H1 (cell line): ENCODE measurements around the gene SEMA6A. TPM values are rescaled to one million over a fixed set of nuclear protein-coding genes. Genes with fewer than 3 reads are reported as not detected.

ENCODE experiments used
- CTCF ChIA-PET: fragments of 300-600 bp; sonication (Branson Sonifier 250); formaldehyde crosslinking; loops from one replicate; lab custom pipeline; 2021; ENCODE audit not compliant: partially characterized antibody; lab: Charles Lee
- POLR2A ChIA-PET: fragments of 300-600 bp; sonication (Branson Sonifier 250); formaldehyde crosslinking; loops from one replicate; lab custom pipeline; 2021; ENCODE audit warnings: inconsistent platforms; ENCODE audit not compliant: partially characterized antibody; lab: Charles Lee
- DNase-seq, 2 experiments: peaks; one replicate each; pipeline versions ENCODE4 v3.0.0 to v3.0.0-alpha.2; 2010 to 2022; ENCODE audit warnings: low spot score in 2 of 2, low read depth in 1 of 2, mixed read lengths in 1 of 2
- FAIRE-seq: peaks from 2 replicates; lab custom pipeline; 2011; peaks lifted over from hg19 to GRCh38; lab: Jason Lieb, UNC
- H2AFZ ChIP-seq: 2 replicates; pipeline ENCODE4 v1.8.1; 2012; ENCODE audit warnings: low read length, inconsistent platforms
- H2AK5ac ChIP-seq: 2 replicates; pipeline ENCODE4 v1.6.1; 2013; ENCODE audit warnings: low read depth, low read length
- H2BK120ac ChIP-seq: replicated peaks from 2 replicates; pipeline ENCODE3; 2013; ENCODE audit warnings: low read depth, low read length, inconsistent platforms
- H2BK12ac ChIP-seq: 2 replicates; pipeline ENCODE4 v1.6.1; 2013; ENCODE audit warnings: low read depth, low read length
- H2BK15ac ChIP-seq: 2 replicates; pipeline ENCODE4 v1.6.1; 2013; ENCODE audit warnings: low read length
- H2BK20ac ChIP-seq: 2 replicates; pipeline ENCODE4 v1.6.1; 2013; ENCODE audit warnings: low read length
- H2BK5ac ChIP-seq: 2 replicates; pipeline ENCODE4 v1.6.1; 2013; ENCODE audit warnings: low read depth, low read length
- H3K14ac ChIP-seq: 2 replicates; pipeline ENCODE4 v1.6.1; 2013; ENCODE audit warnings: inconsistent platforms; ENCODE audit not compliant: insufficient read length
- H3K18ac ChIP-seq: 2 replicates; pipeline ENCODE4 v1.6.1; 2013; ENCODE audit warnings: low read length; ENCODE audit errors: extremely low read depth
- H3K23ac ChIP-seq: 2 replicates; pipeline ENCODE4 v1.6.1; 2013; ENCODE audit warnings: inconsistent platforms; ENCODE audit not compliant: insufficient read length
- H3K23me2 ChIP-seq: 2 replicates; pipeline ENCODE4 v1.6.1; 2013; ENCODE audit warnings: low read depth, low read length
- H3K27ac ChIP-seq: 2 replicates; pipeline ENCODE4 v1.6.1; 2011; ENCODE audit warnings: low read depth, low read length, inconsistent platforms
- H3K27me3 ChIP-seq, 4 experiments: replicated peaks in 1 of 4; 1 replicate in 1 of 4; 2 replicates in 3 of 4; pipeline versions ENCODE4 v1.6.1 to v1.8.1; 2011 to 2013; ENCODE audit warnings: low read length in 3 of 4, mild to moderate bottlenecking in 3 of 4, inconsistent platforms in 2 of 4, mixed read lengths in 2 of 4, moderate library complexity in 1 of 4; ENCODE audit not compliant: control insufficient read depth in 3 of 4, insufficient read depth in 3 of 4; ENCODE audit errors: extremely low read depth in 1 of 4
- H3K36me3 ChIP-seq, 4 experiments: 2 replicates each; pipeline versions ENCODE4 v1.6.1 to v1.8.1; 2011 to 2013; ENCODE audit warnings: mild to moderate bottlenecking in 4 of 4, low read length in 3 of 4, moderate library complexity in 2 of 4, control low read depth in 1 of 4, inconsistent platforms in 1 of 4; ENCODE audit not compliant: insufficient read depth in 4 of 4, control insufficient read depth in 2 of 4
- H3K4ac ChIP-seq: replicated peaks from 2 replicates; pipeline ENCODE3; 2013; ENCODE audit warnings: low read length, low read depth, mixed read lengths, inconsistent platforms; ENCODE audit not compliant: insufficient read length
- H3K4me1 ChIP-seq, 4 experiments: replicated peaks in 1 of 4; 1 replicate in 1 of 4; 2 replicates in 3 of 4; pipeline versions ENCODE4 v1.6.1 to v1.8.1; 2011 to 2013; ENCODE audit warnings: low read length in 3 of 4, inconsistent platforms in 2 of 4, mixed read lengths in 1 of 4; ENCODE audit not compliant: insufficient read depth in 4 of 4, control insufficient read depth in 3 of 4
- H3K4me2 ChIP-seq, 2 experiments: 2 replicates each; pipeline versions ENCODE4 v1.6.1 to v1.8.1; 2011 to 2013; ENCODE audit warnings: low read depth in 2 of 2, low read length in 2 of 2, control low read depth in 1 of 2, inconsistent platforms in 1 of 2, mild to moderate bottlenecking in 1 of 2; ENCODE audit not compliant: insufficient read depth in 1 of 2
- H3K4me3 ChIP-seq, 4 experiments: fragments of 200-600, 300-600 bp in 1 of 4; sonication (generic), shearing (Covaris generic), sonication (Bioruptor Twin) in 1 of 4; 2 replicates each; pipeline versions ENCODE4 v1.5.1 to v1.8.1; 2011 to 2016; ENCODE audit warnings: low read length in 4 of 4, low read depth in 3 of 4, control low read depth in 2 of 4, inconsistent platforms in 2 of 4, mild to moderate bottlenecking in 2 of 4, mixed read lengths in 1 of 4, moderate library complexity in 1 of 4; ENCODE audit not compliant: insufficient read depth in 2 of 4; ENCODE audit errors: extremely low read depth in 1 of 4
- H3K56ac ChIP-seq: replicated peaks from 2 replicates; pipeline ENCODE3; 2013; ENCODE audit warnings: low read depth, mild to moderate bottlenecking, mixed read lengths, low read length, inconsistent platforms; ENCODE audit not compliant: insufficient read length
- H3K79me1 ChIP-seq: 2 replicates; pipeline ENCODE4 v1.6.1; 2013; ENCODE audit warnings: low read depth, low read length, control low read depth
- H3K79me2 ChIP-seq, 2 experiments: 2 replicates each; pipeline versions ENCODE4 v1.6.1 to v1.8.1; 2012 to 2013; ENCODE audit warnings: low read length in 2 of 2, mild to moderate bottlenecking in 2 of 2, inconsistent platforms in 1 of 2; ENCODE audit not compliant: insufficient read depth in 2 of 2, control insufficient read depth in 1 of 2
- H3K9ac ChIP-seq, 4 experiments: replicated peaks in 1 of 4; 1 replicate in 1 of 4; 2 replicates in 3 of 4; pipeline versions ENCODE4 v1.6.1 to v1.8.1; 2011 to 2013; ENCODE audit warnings: low read depth in 3 of 4, low read length in 3 of 4, control low read depth in 2 of 4, mild to moderate bottlenecking in 2 of 4, moderate library complexity in 2 of 4, inconsistent platforms in 1 of 4; ENCODE audit errors: extremely low read depth in 1 of 4
- H3K9me3 ChIP-seq, 2 experiments: 2 replicates each; pipeline versions ENCODE4 v1.6.1 to v1.8.1; 2012 to 2013; ENCODE audit warnings: mild to moderate bottlenecking in 2 of 2, moderate library complexity in 2 of 2, control low read depth in 1 of 2, inconsistent platforms in 1 of 2, low read depth in 1 of 2, low read length in 1 of 2, mixed read lengths in 1 of 2; ENCODE audit not compliant: insufficient read depth in 2 of 2
- H4K20me1 ChIP-seq, 2 experiments: replicated peaks in 1 of 2; 2 replicates each; pipeline versions ENCODE3 to v1.8.1; 2011 to 2013; ENCODE audit warnings: inconsistent platforms in 2 of 2, low read length in 2 of 2, mild to moderate bottlenecking in 1 of 2; ENCODE audit not compliant: insufficient read depth in 2 of 2, control insufficient read depth in 1 of 2
- H4K5ac ChIP-seq: 2 replicates; pipeline ENCODE4 v1.6.1; 2013; ENCODE audit warnings: low read length, low read depth, mixed read lengths, inconsistent platforms; ENCODE audit not compliant: insufficient read length
- H4K8ac ChIP-seq: 2 replicates; pipeline ENCODE4 v1.8.0; 2013; ENCODE audit warnings: mild to moderate bottlenecking, moderate library complexity, low read length, inconsistent platforms; ENCODE audit not compliant: insufficient read depth; ENCODE audit errors: extremely low read depth
- H4K91ac ChIP-seq: replicated peaks from 2 replicates; pipeline ENCODE3; 2013; ENCODE audit warnings: low read length, mixed read lengths, inconsistent platforms; ENCODE audit not compliant: insufficient read length
- POLR2AphosphoS5 ChIP-seq: IDR thresholded peaks from 2 replicates; pipeline ENCODE4 v1.6.1; 2011; ENCODE audit warnings: low read depth, low read length
- RAD21 ChIP-seq, 2 experiments: IDR thresholded peaks in 1 of 2; conservative IDR thresholded peaks in 1 of 2; 2 replicates each; pipeline ENCODE4 v1.6.1; 2011; ENCODE audit warnings: low read depth in 2 of 2, low read length in 2 of 2, improper control_type of control experiment in 1 of 2, inconsistent platforms in 1 of 2, mild to moderate bottlenecking in 1 of 2, moderate library complexity in 1 of 2
- WGBS, 2 experiments: shearing (Covaris generic) in 1 of 2; methylation state at CpG; one replicate each; pipeline versions ENCODE4 v1.1.6 to v1.1.7; 2013 to 2015; ENCODE audit warnings: low lambda C conversion rate in 2 of 2, mixed read lengths in 2 of 2, inconsistent platforms in 1 of 2, low coverage in 1 of 2, missing lambda C conversion rate in 1 of 2; ENCODE audit not compliant: insufficient replicate concordance in 2 of 2, insufficient coverage in 1 of 2, insufficient read length in 1 of 2; ENCODE audit errors: extremely low coverage in 1 of 2, missing lambda C conversion rate in 1 of 2; 5-methylcytosine and 5-hydroxymethylcytosine counted together
- polyA plus RNA-seq, 7 experiments: library from polyadenylated mRNA; depleted of rRNA in 3 of 7; stranded (reverse) in 5 of 7; unstranded in 2 of 7; fragments of >200 nt in 5 of 7; fragments of 200-250 nt in 2 of 7; gene quantifications; 1 replicate in 5 of 7; 2 replicates in 1 of 7; 4 replicates in 1 of 7; pipeline versions ENCODE4 v1.2.1 to v1.2.3, GENCODE V29; 2011 to 2013; ENCODE audit warnings: missing spikeins in 2 of 7, mixed read lengths in 2 of 7
- total RNA-seq: library from RNA; stranded (reverse); fragmentation: NEBNext Ultra II Directional; extraction: Animal tissue kit (Norgen Biotek cat#: 25700); gene quantifications from 2 replicates; pipeline ENCODE4 v1.2.1, GENCODE V29; 2021

SEMA6A gene
- total and polyA plus RNA-seq, 2 of the 8 experiments (the other 6 are each of a cell fraction or from before 2014, with no cell fraction given) = 78.3 to 277 TPM

DNA sequence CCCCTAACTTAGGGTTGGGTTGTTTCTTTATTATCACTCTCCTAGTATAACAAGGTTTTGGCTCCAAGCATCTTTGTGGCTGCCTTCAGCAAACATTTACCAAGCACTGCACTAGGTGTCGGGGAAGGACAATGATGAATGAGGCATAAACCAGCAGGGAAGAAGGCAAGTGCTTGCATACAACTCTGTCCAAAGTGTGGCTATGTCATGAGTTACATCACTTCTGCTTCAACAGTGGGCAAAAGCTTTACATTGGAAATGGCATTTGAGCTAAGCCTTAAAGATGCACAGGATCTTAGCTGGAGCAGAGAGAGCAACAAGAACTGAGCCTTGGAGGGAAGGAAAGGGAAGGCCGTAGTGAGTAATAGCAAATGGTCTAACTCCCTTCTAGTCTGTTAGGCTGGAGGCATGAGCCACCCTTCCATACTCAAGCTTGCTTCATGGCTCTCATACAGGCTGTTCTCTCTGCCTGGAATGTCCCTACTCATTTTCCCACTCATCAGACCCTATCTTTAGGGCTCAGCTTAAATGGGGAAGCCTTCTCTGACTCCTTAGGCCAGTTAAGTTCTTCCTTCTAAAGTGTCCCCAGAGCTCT lies 121.8 kb downstream of the SEMA6A start:
- 79% methylated on average over 2 of the region's 2 CpGs; no CpG with 5 or more reads in 1 of the 2 experiments for WGBS, 2 experiments

More for the DNA sequence above, 121.8 kb downstream of the SEMA6A start:
- H3K14ac ChIP-seq = no peak overlapping the region
- TF ChIP-seq RAD21 (IDR thresholded peaks at IDR 0.05 in 1 of 2, conservative IDR thresholded peaks at IDR 0.05 in 1 of 2; ENCODE audit: low read depth in 2 of 2, low read length in 2 of 2) (no peak), POLR2AphosphoS5 (peak; percentile 52; the same call in 1 of the 2 replicates)
- TF ChIP-seq, all 59 proteins: peak for 1
- FAIRE-seq (no peak), DNase-seq (no peak)
- Histone ChIP-seq H2BK20ac (no peak overlapping the region), H4K5ac (no peak overlapping the region), H2BK120ac (no peak overlapping the region), H3K9me3 (no peaks in the 10 kb centered on the region), H3K23ac (no peak overlapping the region), H3K4me3 (no peak overlapping the region), H2AK5ac (no peak overlapping the region), H3K79me2 (no peaks in the 10 kb centered on the region), H4K8ac (no peak overlapping the region), H3K36me3 (peaks cover 12 to 79% (median 19%) of the 10 kb centered on the region in 4 experiments), H3K27me3 (no peaks in the 10 kb centered on the region), H2BK5ac (no peak overlapping the region), H3K27ac (no peak overlapping the region), H2BK15ac (no peak overlapping the region), H3K4ac (no peak overlapping the region), H3K4me2 (no peak overlapping the region), H3K79me1 (no peaks in the 10 kb centered on the region), H3K56ac (no peak overlapping the region), H4K91ac (no peak overlapping the region), H3K4me1 (peaks cover 0 to 8% (median 5%) of the 10 kb centered on the region in 4 experiments; a peak in 4 of 7 replicates), H4K20me1 (peaks cover 6% of the 10 kb centered on the region in 2 experiments), H3K18ac (no peak overlapping the region), H3K9ac (peak overlapping the region in 1 of 4 experiments; percentile 3; a peak in 1 of 7 replicates), H2AFZ (no peak overlapping the region), H3K23me2 (no peaks in the 10 kb centered on the region), H2BK12ac (no peak overlapping the region)
- ChIA-PET POLR2A (interaction anchor here (1.4 to 1.7 kb wide), 3 partner anchors 12 to 91 kb away, joined by 4 to 5 read pairs (median 5); no protein-coding TSS in a partner anchor), CTCF (interaction anchor here (0.5 to 1.2 kb wide), 2 partner anchors 316 to 803 kb away, joined by 4 read pairs; no protein-coding TSS in a partner anchor)
